Measurements from ENCODE around the gene CD63.

The CD63 gene

GRCh38 chr12:55706568-55707218 is 22.1 kb downstream of the CD63 start:
- Histone ChIP-seq H3K36me3 (ENCODE audit: control insufficient read depth in 2 of 2, insufficient read depth in 1 of 2, low read length in 2 of 2) (no peaks in the 10 kb centered on the region), H3K27ac (ENCODE audit: extremely low read depth, low read depth, low read length) (no peak overlapping the region), H3K4me1 (ENCODE audit: control insufficient read depth, insufficient read depth, low read length) (no peaks in the 10 kb centered on the region; the same call in 1 of the 2 replicates), H3K9me3 (ENCODE audit: control insufficient read depth, insufficient read depth, low read depth, low read length) (no peaks in the 10 kb centered on the region), H3K4me3 (ENCODE audit: low read depth, low read length) (peak overlapping the region; percentile 48)
- ChIA-PET POLR2A (interaction anchor here (0.6 to 2.4 kb wide), 11 partner anchors 10 to 267 kb away, joined by 3 to 12 read pairs (median 4); partner anchors contain the start of genes CD63, ORMDL2, RAB5B and SARNP), CTCF (interaction anchor here (0.6 to 3.5 kb wide), 15 partner anchors 9 to 750 kb away, joined by 3 to 21 read pairs (median 6); partner anchors contain the start of genes BLOC1S1, CD63 and RDH5)
- no peak for TF ChIP-seq ZNF221 (tag by site-specific recombination; IDR thresholded peaks at IDR 0.05; ENCODE audit: borderline replicate concordance)
- TF ChIP-seq ZBTB7A (tag by site-specific recombination; IDR thresholded peaks at IDR 0.05; ENCODE audit: low read depth), result no peak
- no peak for TF ChIP-seq SP2 (tag by site-specific recombination; IDR thresholded peaks at IDR 0.05)
- no peak for TF ChIP-seq ZNF777 (tag by site-specific recombination; IDR thresholded peaks at IDR 0.05; ENCODE audit: borderline replicate concordance)
- TF ChIP-seq, protein P1, sequence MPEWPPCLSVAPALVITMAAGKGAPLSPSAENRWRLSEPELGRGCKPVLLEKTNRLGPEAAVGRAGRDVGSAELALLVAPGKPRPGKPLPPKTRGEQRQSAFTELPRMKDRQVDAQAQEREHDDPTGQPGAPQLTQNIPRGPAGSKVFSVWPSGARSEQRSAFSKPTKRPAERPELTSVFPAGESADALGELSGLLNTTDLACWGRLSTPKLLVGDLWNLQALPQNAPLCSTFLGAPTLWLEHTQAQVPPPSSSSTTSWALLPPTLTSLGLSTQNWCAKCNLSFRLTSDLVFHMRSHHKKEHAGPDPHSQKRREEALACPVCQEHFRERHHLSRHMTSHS (tag by site-specific recombination; IDR thresholded peaks at IDR 0.05), result no peak
- TF ChIP-seq ZNF426 (tag by site-specific recombination; IDR thresholded peaks at IDR 0.05), result no peak
- TF ChIP-seq PRDM1 (tag by site-specific recombination; IDR thresholded peaks at IDR 0.05), result no peak

GRCh38 chr12:55705782-55706402 is 22.9 kb downstream of the CD63 start:
- Histone ChIP-seq H3K9me3 (ENCODE audit: control insufficient read depth, insufficient read depth, low read depth, low read length) (no peaks in the 10 kb centered on the region), H3K4me3 (ENCODE audit: low read depth, low read length) (no peak overlapping the region), H3K36me3 (ENCODE audit: control insufficient read depth in 2 of 2, insufficient read depth in 1 of 2, low read length in 2 of 2) (no peaks in the 10 kb centered on the region), H3K27ac (ENCODE audit: extremely low read depth, low read depth, low read length) (no peak overlapping the region), H3K4me1 (ENCODE audit: control insufficient read depth, insufficient read depth, low read length) (no peaks in the 10 kb centered on the region; the same call in 1 of the 2 replicates)
- CTCF ChIA-PET, result interaction anchor here (0.6 to 3.5 kb wide), 17 partner anchors 10 to 749 kb away, joined by 3 to 21 read pairs (median 6); partner anchors contain the start of genes BLOC1S1, CD63 and RDH5
- POLR2A ChIA-PET, result interaction anchor here (0.6 to 2.4 kb wide), 6 partner anchors 11 to 922 kb away, joined by 3 to 12 read pairs (median 5); partner anchors contain the start of gene CD63
- TF ChIP-seq ZFP69B (tag by site-specific recombination; IDR thresholded peaks at IDR 0.05) (no peak), ZNF677 (tag by site-specific recombination; IDR thresholded peaks at IDR 0.05) (no peak), ZNF324 (tag by site-specific recombination; IDR thresholded peaks at IDR 0.05) (no peak), YY1 (tag by site-specific recombination; IDR thresholded peaks at IDR 0.05) (no peak), ZNF76 (tag by site-specific recombination; IDR thresholded peaks at IDR 0.05; ENCODE audit: borderline replicate concordance, low read depth) (peak; percentile 44; the same call in 1 of the 2 replicates), ZNF211 (tag by site-specific recombination; IDR thresholded peaks at IDR 0.05; ENCODE audit: low read depth) (no peak), ZNF23 (tag by site-specific recombination; IDR thresholded peaks at IDR 0.05; ENCODE audit: borderline replicate concordance) (no peak), ZBTB48 (tag by site-specific recombination; IDR thresholded peaks at IDR 0.05) (peak; percentile 65), FEZF1 (tag by site-specific recombination; IDR thresholded peaks at IDR 0.05) (no peak), ZNF394 (tag by site-specific recombination; IDR thresholded peaks at IDR 0.05; ENCODE audit: borderline replicate concordance) (no peak), ZNF529 (tag by site-specific recombination; IDR thresholded peaks at IDR 0.05; ENCODE audit: insufficient replicate concordance) (no peak), ZNF654 (tag by site-specific recombination; IDR thresholded peaks at IDR 0.05; ENCODE audit: low read depth) (0 out of 2 replicates have a peak, but pooled peaks have one; percentile 11), ZNF423 (tag by site-specific recombination; IDR thresholded peaks at IDR 0.05) (no peak), ZNF768 (tag by site-specific recombination; IDR thresholded peaks at IDR 0.05) (no peak), ZNF830 (tag by site-specific recombination; IDR thresholded peaks at IDR 0.05; ENCODE audit: low read depth) (no peak), BCL6B (tag by site-specific recombination; IDR thresholded peaks at IDR 0.05) (no peak), ZNF112 (tag by site-specific recombination; IDR thresholded peaks at IDR 0.05) (no peak), ZNF366 (tag by site-specific recombination; conservative IDR thresholded peaks at IDR 0.05) (peak; percentile 60), ZNF645 (tag by site-specific recombination; IDR thresholded peaks at IDR 0.05) (no peak), ZNF530 (tag by site-specific recombination; IDR thresholded peaks at IDR 0.05; ENCODE audit: low read depth) (no peak), MYNN (tag by site-specific recombination; IDR thresholded peaks at IDR 0.05; ENCODE audit: borderline replicate concordance) (no peak)
- TF ChIP-seq, protein P2, sequence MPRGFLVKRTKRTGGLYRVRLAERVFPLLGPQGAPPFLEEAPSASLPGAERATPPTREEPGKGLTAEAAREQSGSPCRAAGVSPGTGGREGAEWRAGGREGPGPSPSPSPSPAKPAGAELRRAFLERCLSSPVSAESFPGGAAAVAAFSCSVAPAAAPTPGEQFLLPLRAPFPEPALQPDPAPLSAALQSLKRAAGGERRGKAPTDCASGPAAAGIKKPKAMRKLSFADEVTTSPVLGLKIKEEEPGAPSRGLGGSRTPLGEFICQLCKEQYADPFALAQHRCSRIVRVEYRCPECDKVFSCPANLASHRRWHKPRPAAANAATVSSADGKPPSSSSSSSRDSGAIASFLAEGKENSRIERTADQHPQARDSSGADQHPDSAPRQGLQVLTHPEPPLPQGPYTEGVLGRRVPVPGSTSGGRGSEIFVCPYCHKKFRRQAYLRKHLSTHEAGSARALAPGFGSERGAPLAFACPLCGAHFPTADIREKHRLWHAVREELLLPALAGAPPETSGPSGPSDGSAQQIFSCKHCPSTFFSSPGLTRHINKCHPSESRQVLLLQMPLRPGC (tag by site-specific recombination; IDR thresholded peaks at IDR 0.05), result no peak
